HepG2 (cell line): Measurements from ENCODE around the gene CTSW. TPM values are rescaled to one million over a fixed set of nuclear protein-coding genes. Genes with fewer than 3 reads are reported as not detected.

Source experiments
- AGO1 ChIP-seq: fragments of 200-400 bp; formaldehyde crosslinking; IDR thresholded peaks from 2 replicates; pipeline ENCODE4 v1.6.1; 2017; ENCODE audit warnings: mild to moderate bottlenecking, low read depth, low read length, moderate library complexity; ENCODE audit not compliant: poor library complexity, severe bottlenecking
- ATAD3A ChIP-seq: sonication (generic); formaldehyde crosslinking; IDR thresholded peaks from 2 replicates; pipeline ENCODE4 v1.4.0; 2020; ENCODE audit warnings: missing genetic modification reagents
- BORCS8-MEF2B ChIP-seq: sonication (generic); formaldehyde crosslinking; IDR thresholded peaks from 2 replicates; pipeline ENCODE4 v1.8.0; 2022; ENCODE audit warnings: mild to moderate bottlenecking, missing genetic modification reagents
- ELK4 ChIP-seq: sonication (generic); formaldehyde crosslinking; IDR thresholded peaks from 2 replicates; pipeline ENCODE4 v1.9.0; 2021; ENCODE audit warnings: missing genetic modification reagents, borderline replicate concordance
- FOXM1 ChIP-seq: sonication (generic); formaldehyde crosslinking; IDR thresholded peaks from 2 replicates; pipeline ENCODE4 v1.5.0; 2020; ENCODE audit warnings: missing genetic modification reagents
- MAX ChIP-seq: IDR thresholded peaks from 2 replicates; pipeline ENCODE4 v1.6.1; 2012; ENCODE audit warnings: inconsistent platforms
- MAZ ChIP-seq, 2 experiments: sonication (generic) in 1 of 2; formaldehyde crosslinking in 1 of 2; IDR thresholded peaks; 2 replicates each; pipeline versions ENCODE4 v1.5.0 to v1.6.1; 2012 to 2020; ENCODE audit warnings: low read depth in 2 of 2, mild to moderate bottlenecking in 2 of 2, borderline replicate concordance in 1 of 2, improper control_type of control experiment in 1 of 2, low read length in 1 of 2, missing genetic modification reagents in 1 of 2, moderate library complexity in 1 of 2
- MXD4 ChIP-seq: IDR thresholded peaks from 2 replicates; pipeline ENCODE4 v1.6.1; 2016; ENCODE audit warnings: mild to moderate bottlenecking, missing biosample characterization, missing genetic modification reagents
- MXI1 ChIP-seq: IDR thresholded peaks from 3 replicates; pipeline ENCODE4 v1.6.1; 2012; ENCODE audit warnings: low read depth, low read length, inconsistent platforms, borderline replicate concordance
- NCOA5 ChIP-seq: sonication (generic); formaldehyde crosslinking; IDR thresholded peaks from 2 replicates; pipeline ENCODE4 v1.4.0; 2020; ENCODE audit warnings: missing genetic modification reagents
- RBAK ChIP-seq: sonication (generic); formaldehyde crosslinking; IDR thresholded peaks from 2 replicates; pipeline ENCODE4 v1.5.1; 2020; ENCODE audit warnings: mild to moderate bottlenecking, missing genetic modification reagents
- SMAD9 ChIP-seq: sonication (generic); formaldehyde crosslinking; IDR thresholded peaks from 2 replicates; pipeline ENCODE4 v1.5.1; 2020; ENCODE audit warnings: mild to moderate bottlenecking, missing genetic modification reagents
- TOPORS ChIP-seq: sonication (generic); formaldehyde crosslinking; IDR thresholded peaks from 2 replicates; pipeline ENCODE4 v1.8.0; 2023; ENCODE audit warnings: mild to moderate bottlenecking, missing genetic modification reagents
- ZKSCAN1 ChIP-seq: fragments of 150-350 bp; IDR thresholded peaks from 2 replicates; pipeline ENCODE4 v1.6.1; 2014; ENCODE audit warnings: low read length
- ZNF326 ChIP-seq: sonication (generic); formaldehyde crosslinking; IDR thresholded peaks from 2 replicates; pipeline ENCODE4 v1.4.0; 2020; ENCODE audit warnings: missing genetic modification reagents, borderline replicate concordance
- ZNF432 ChIP-seq: sonication (generic); formaldehyde crosslinking; IDR thresholded peaks from 2 replicates; pipeline ENCODE4 v1.5.0; 2020; ENCODE audit warnings: missing genetic modification reagents, mild to moderate bottlenecking, borderline replicate concordance
- ZNF562 ChIP-seq: sonication (generic); formaldehyde crosslinking; IDR thresholded peaks from 2 replicates; pipeline ENCODE4 v1.8.0; 2022; ENCODE audit warnings: missing genetic modification reagents, borderline replicate concordance
- polyA plus RNA-seq, 8 experiments: library from polyadenylated mRNA; depleted of rRNA in 3 of 8; stranded (reverse) in 7 of 8; unstranded in 1 of 8; fragments of >200 nt; fragmentation: Illumina TruSeq in 4 of 8; extraction: Trizol in 4 of 8; gene quantifications; 2 replicates each; pipeline versions ENCODE4 v1.2.1 to v1.2.3, GENCODE V29; 2011 to 2016; ENCODE audit warnings: low read depth in 4 of 8, missing spikeins in 1 of 8, mixed read lengths in 1 of 8; ENCODE audit not compliant: insufficient read depth in 1 of 8
- total RNA-seq, 5 experiments: library from RNA; depleted of rRNA; stranded (reverse); fragments of >200 nt; fragmentation: Illumina TruSeq; extraction: Trizol; gene quantifications; 2 replicates each; pipeline ENCODE4 v1.2.3, GENCODE V29; 2016; ENCODE audit warnings: low read depth in 1 of 5
- TF ChIP-seq, protein P1 (sequence below): IDR thresholded peaks from 2 replicates; pipeline ENCODE4 v1.6.1; 2016; ENCODE audit warnings: missing compliant biosample characterization, missing genetic modification reagents, borderline replicate concordance
- TF ChIP-seq, protein P2 (sequence below): IDR thresholded peaks from 2 replicates; pipeline ENCODE4 v1.6.1; 2016; ENCODE audit warnings: mild to moderate bottlenecking
- TF ChIP-seq, protein P3 (sequence below): sonication (generic); formaldehyde crosslinking; IDR thresholded peaks from 2 replicates; pipeline ENCODE4 v1.8.0; 2022; ENCODE audit warnings: missing genetic modification reagents, mild to moderate bottlenecking, moderate library complexity, borderline replicate concordance
- TF ChIP-seq, protein P4 (sequence below): sonication (generic); formaldehyde crosslinking; IDR thresholded peaks from 2 replicates; pipeline ENCODE4 v1.4.0; 2020; ENCODE audit warnings: mild to moderate bottlenecking, missing genetic modification reagents

Gene CTSW
- total and polyA plus RNA-seq, 2 of the 13 experiments (the other 11 are each of a cell fraction or from before 2014, with no cell fraction given), result 0.09 TPM; not detected in 1

DNA sequence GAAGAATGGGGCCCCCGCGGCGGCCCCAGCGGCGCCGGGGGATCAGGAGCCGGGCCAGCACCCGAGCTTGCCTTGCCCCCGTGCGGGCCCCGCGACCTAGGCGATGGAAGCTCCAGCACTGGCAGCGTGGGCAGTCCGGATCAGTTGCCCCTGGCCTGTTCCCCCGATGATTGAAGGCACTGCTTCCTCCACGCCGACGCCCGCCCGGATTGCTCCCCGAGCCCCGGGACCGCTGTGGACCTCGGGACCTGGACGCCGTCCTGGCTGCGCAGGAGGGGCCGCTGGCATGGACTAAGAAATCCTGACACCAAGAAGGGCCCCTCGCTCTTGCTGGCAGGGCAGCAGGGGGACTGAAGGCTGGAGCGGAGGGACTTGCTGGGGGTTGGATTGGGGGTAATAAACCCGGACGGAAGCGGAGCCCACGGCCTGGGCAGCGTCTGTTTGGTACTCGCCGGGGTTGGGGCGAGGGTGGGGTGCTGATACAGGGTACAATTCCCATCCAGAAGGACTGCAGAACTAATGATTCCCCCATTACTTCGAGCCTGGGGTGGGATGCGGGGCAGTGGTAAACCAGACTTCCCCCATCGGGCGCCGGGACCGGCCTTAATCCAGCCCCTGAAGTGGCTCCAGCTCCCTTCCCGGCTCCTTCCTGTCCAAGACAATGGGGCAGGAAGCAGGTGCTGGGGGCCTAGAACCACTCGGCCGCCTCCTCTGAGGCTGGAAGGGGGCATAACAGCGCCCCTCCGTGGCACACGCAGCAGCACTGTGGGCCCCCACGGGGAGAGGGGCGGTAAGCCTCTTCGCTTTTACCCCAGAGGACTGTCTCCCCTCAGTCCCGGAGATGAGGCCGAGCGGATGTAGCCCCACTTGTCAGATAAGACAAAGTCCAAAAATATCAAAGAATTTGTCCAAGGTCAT, 11.8 kb downstream of the CTSW start (continued):
- TF ChIP-seq MAX (peak; percentile 48; the same call in 1 of the 2 replicates), TOPORS (CRISPR knock-in tag) (no peak), MXD4 (CRISPR knock-in tag) (peak; percentile 24), ZNF326 (CRISPR knock-in tag) (no peak), ELK4 (CRISPR knock-in tag) (no peak), BORCS8-MEF2B (CRISPR knock-in tag) (no peak), RBAK (no peak), ZKSCAN1 (no peak), SMAD9 (CRISPR knock-in tag) (no peak), MXI1 (no peak), FOXM1 (CRISPR knock-in tag) (no peak), ATAD3A (no peak), MAZ (IDR thresholded peaks at IDR 0.05; ENCODE audit: borderline replicate concordance, low read depth, low read length) (peak; percentile 38; the same call in 1 of the 2 replicates), MAZ (CRISPR knock-in tag; IDR thresholded peaks at IDR 0.05; ENCODE audit: low read depth) (peak; percentile 81; the same call in 1 of the 2 replicates), ZNF432 (CRISPR knock-in tag) (no peak), AGO1 (peak; percentile 98), NCOA5 (CRISPR knock-in tag) (0 out of 2 replicates have a peak, but pooled peaks have one; percentile 54), ZNF562 (CRISPR knock-in tag) (no peak)
- TF ChIP-seq, protein P1, sequence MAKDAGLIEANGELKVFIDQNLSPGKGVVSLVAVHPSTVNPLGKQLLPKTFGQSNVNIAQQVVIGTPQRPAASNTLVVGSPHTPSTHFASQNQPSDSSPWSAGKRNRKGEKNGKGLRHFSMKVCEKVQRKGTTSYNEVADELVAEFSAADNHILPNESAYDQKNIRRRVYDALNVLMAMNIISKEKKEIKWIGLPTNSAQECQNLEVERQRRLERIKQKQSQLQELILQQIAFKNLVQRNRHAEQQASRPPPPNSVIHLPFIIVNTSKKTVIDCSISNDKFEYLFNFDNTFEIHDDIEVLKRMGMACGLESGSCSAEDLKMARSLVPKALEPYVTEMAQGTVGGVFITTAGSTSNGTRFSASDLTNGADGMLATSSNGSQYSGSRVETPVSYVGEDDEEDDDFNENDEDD, result no peak
- TF ChIP-seq, protein P2, sequence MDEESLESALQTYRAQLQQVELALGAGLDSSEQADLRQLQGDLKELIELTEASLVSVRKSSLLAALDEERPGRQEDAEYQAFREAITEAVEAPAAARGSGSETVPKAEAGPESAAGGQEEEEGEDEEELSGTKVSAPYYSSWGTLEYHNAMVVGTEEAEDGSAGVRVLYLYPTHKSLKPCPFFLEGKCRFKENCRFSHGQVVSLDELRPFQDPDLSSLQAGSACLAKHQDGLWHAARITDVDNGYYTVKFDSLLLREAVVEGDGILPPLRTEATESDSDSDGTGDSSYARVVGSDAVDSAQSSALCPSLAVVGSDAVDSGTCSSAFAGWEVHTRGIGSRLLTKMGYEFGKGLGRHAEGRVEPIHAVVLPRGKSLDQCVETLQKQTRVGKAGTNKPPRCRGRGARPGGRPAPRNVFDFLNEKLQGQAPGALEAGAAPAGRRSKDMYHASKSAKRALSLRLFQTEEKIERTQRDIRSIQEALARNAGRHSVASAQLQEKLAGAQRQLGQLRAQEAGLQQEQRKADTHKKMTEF (CRISPR knock-in tag), result peak; percentile 2; the same call in 1 of the 2 replicates
- TF ChIP-seq, protein P3, sequence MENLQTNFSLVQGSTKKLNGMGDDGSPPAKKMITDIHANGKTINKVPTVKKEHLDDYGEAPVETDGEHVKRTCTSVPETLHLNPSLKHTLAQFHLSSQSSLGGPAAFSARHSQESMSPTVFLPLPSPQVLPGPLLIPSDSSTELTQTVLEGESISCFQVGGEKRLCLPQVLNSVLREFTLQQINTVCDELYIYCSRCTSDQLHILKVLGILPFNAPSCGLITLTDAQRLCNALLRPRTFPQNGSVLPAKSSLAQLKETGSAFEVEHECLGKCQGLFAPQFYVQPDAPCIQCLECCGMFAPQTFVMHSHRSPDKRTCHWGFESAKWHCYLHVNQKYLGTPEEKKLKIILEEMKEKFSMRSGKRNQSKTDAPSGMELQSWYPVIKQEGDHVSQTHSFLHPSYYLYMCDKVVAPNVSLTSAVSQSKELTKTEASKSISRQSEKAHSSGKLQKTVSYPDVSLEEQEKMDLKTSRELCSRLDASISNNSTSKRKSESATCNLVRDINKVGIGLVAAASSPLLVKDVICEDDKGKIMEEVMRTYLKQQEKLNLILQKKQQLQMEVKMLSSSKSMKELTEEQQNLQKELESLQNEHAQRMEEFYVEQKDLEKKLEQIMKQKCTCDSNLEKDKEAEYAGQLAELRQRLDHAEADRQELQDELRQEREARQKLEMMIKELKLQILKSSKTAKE (CRISPR knock-in tag), result 0 out of 2 replicates have a peak, but pooled peaks have one; percentile 35
- TF ChIP-seq, protein P4, sequence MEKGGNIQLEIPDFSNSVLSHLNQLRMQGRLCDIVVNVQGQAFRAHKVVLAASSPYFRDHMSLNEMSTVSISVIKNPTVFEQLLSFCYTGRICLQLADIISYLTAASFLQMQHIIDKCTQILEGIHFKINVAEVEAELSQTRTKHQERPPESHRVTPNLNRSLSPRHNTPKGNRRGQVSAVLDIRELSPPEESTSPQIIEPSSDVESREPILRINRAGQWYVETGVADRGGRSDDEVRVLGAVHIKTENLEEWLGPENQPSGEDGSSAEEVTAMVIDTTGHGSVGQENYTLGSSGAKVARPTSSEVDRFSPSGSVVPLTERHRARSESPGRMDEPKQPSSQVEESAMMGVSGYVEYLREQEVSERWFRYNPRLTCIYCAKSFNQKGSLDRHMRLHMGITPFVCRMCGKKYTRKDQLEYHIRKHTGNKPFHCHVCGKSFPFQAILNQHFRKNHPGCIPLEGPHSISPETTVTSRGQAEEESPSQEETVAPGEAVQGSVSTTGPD (CRISPR knock-in tag), result no peak
